HL-60 (cell line): ENCODE measurements around the gene POLDIP3.

Experiments
- CTCF ChIP-seq: IDR thresholded peaks from one replicate; pipeline ENCODE4 v1.5.1; 2011; ENCODE audit warnings: low read length, control low read depth, inconsistent platforms; ENCODE audit not compliant: insufficient read depth
- GABPA ChIP-seq: IDR thresholded peaks from 2 replicates; pipeline ENCODE4 v1.6.1; 2012; ENCODE audit warnings: low read depth

DNA sequence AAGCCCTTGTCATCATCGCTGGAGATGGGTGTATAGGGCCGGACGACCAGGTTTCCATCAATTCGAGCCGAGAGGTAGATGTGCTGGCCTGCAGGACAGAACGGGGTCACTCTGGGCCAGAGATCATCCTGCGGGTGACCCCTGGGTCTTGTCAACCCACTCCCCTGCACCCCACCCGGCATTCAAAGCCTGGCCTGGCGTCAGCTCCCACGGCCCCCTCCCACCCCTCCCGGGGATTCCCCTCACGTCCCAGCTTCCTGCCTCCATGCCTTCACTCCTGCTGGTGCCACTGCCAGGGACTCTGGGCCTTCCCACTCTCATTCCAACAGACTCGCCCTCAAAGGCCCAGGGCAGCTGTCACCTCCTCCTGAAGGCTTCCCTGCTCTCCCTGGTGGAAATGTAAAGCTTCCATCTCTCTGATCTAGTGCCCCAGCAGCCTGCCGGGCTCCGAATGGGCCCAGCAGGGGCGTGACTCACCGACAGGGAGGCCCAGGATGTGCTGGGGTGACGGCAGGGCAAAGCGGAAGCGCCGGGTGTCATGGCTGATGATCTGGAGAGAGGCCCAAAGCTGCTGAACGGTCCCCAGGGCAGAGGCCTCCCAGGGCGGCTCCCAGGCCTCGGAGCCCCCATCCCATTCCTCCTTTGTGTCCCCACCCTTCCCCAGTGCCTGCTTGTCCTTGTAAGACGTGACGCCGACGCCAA is 16.4 kb upstream of the POLDIP3 start:
- TF ChIP-seq CTCF (no peak), GABPA (no peak)
